K562 (cell line): Measurements from ENCODE around the gene NAT14. TPM values are rescaled to one million over a fixed set of nuclear protein-coding genes. Genes with fewer than 3 reads are reported as not detected.

Source experiments
- ATF4 ChIP-seq: fragments of 450-650 bp; formaldehyde crosslinking; IDR thresholded peaks from 2 replicates; pipeline ENCODE4 v1.4.0; 2022; ENCODE audit warnings: mild to moderate bottlenecking, moderate library complexity
- BDP1 ChIP-seq: IDR thresholded peaks from 3 replicates; pipeline ENCODE4 v1.6.1; 2011; ENCODE audit not compliant: insufficient read length, insufficient read depth
- CCNT2 ChIP-seq: IDR thresholded peaks from 2 replicates; pipeline ENCODE4 v1.6.1; 2011; ENCODE audit warnings: borderline replicate concordance, low read depth, mild to moderate bottlenecking, moderate library complexity, mixed read lengths, low read length; ENCODE audit not compliant: insufficient read length; ENCODE audit errors: extremely low read depth
- CHCHD3 ChIP-seq: fragments of 250-450 bp; sonication (Bioruptor Pico); IDR thresholded peaks from 2 replicates; pipeline ENCODE4 v2.1.2; 2022; ENCODE audit warnings: mild to moderate bottlenecking
- COPS2 ChIP-seq: fragments of 450-650 bp; conservative IDR thresholded peaks from 2 replicates; pipeline ENCODE4 v1.6.1; 2016; ENCODE audit warnings: mild to moderate bottlenecking, moderate library complexity
- CREB3 ChIP-seq: fragments of 450-650 bp; conservative IDR thresholded peaks from 2 replicates; pipeline ENCODE4 v1.6.1; 2016; ENCODE audit warnings: missing genetic modification characterization, low read depth, mild to moderate bottlenecking, missing compliant biosample characterization, moderate library complexity
- HSF4 ChIP-seq: fragments of 250-450 bp; sonication (Bioruptor Pico); IDR thresholded peaks from 2 replicates; pipeline ENCODE4 v2.1.2; 2022; ENCODE audit warnings: mild to moderate bottlenecking, moderate library complexity, borderline replicate concordance
- KLF16 ChIP-seq: IDR thresholded peaks from 2 replicates; pipeline ENCODE4 v1.6.1; 2016; ENCODE audit warnings: antibody characterized with exemption
- MXI1 ChIP-seq: IDR thresholded peaks from 2 replicates; pipeline ENCODE4 v1.6.1; 2011; ENCODE audit warnings: low read depth, mild to moderate bottlenecking, improper control_type of control experiment, low read length
- NR4A1 ChIP-seq, 2 experiments: fragments of 250-450 bp in 1 of 2; fragments of 450-650 bp in 1 of 2; sonication (Bioruptor Pico) in 1 of 2; IDR thresholded peaks; 2 replicates each; pipeline versions ENCODE4 v1.4.0 to v1.6.1; 2016 to 2020; ENCODE audit warnings: mild to moderate bottlenecking in 2 of 2, missing compliant biosample characterization in 1 of 2, missing genetic modification characterization in 1 of 2, moderate library complexity in 1 of 2
- ZBTB5 ChIP-seq: fragments of 450-650 bp; IDR thresholded peaks from 2 replicates; pipeline ENCODE4 v1.6.1; 2017; ENCODE audit warnings: antibody characterized with exemption
- ZNF224 ChIP-seq: sonication (generic); formaldehyde crosslinking; IDR thresholded peaks from 2 replicates; pipeline ENCODE4 v1.8.0; 2022; ENCODE audit warnings: mild to moderate bottlenecking, missing genetic modification reagents
- ZNF407 ChIP-seq: fragments of 450-650 bp; IDR thresholded peaks from 2 replicates; pipeline ENCODE4 v1.6.1; 2016; ENCODE audit warnings: low read depth
- ZNF699 ChIP-seq: fragments of 250-450 bp; sonication (Bioruptor Pico); IDR thresholded peaks from 2 replicates; pipeline ENCODE4 v1.8.0; 2021; ENCODE audit warnings: mild to moderate bottlenecking, moderate library complexity; ENCODE audit not compliant: insufficient replicate concordance
- polyA plus RNA-seq, 8 experiments: library from polyadenylated mRNA; depleted of rRNA in 4 of 8; stranded (reverse) in 5 of 8; unstranded in 3 of 8; fragments of >200 nt; fragmentation: Nextera tagmentation in 2 of 8; fragmentation: Illumina TruSeq in 1 of 8; extraction: Ambion mirVana in 2 of 8; extraction: Trizol in 1 of 8; gene quantifications; 2 replicates each; pipeline versions ENCODE4 v1.2.1 to v1.2.3, GENCODE V29; 2011 to 2014; ENCODE audit warnings: inconsistent platforms in 1 of 8, missing spikeins in 1 of 8
- total RNA-seq, 7 experiments: library from RNA; depleted of rRNA in 6 of 7; stranded (reverse); fragments of >200 nt in 6 of 7; fragmentation: Illumina TruSeq in 2 of 7; extraction: Trizol in 2 of 7; gene quantifications; 2 replicates each; pipeline versions ENCODE4 v1.2.1 to v1.2.3, GENCODE V29; 2011 to 2021; ENCODE audit warnings: low replicate concordance in 1 of 7

The NAT14 gene
- total and polyA plus RNA-seq, 9 of the 15 experiments (the other 6 are each of a cell fraction or from before 2014, with no cell fraction given), result 2.4 to 77.0 (median 26.7) TPM

GRCh38 chr19:55467236-55468053 lies 17.5 kb upstream of the NAT14 start (continued):
- no peak for TF ChIP-seq NR4A1 (CRISPR knock-in tag; IDR thresholded peaks at IDR 0.05)
- TF ChIP-seq NR4A1 (tag; IDR thresholded peaks at IDR 0.05), result peak; percentile 49; the same call in 1 of the 2 replicates
- TF ChIP-seq CREB3 (tag), result no peak
- 0 out of 2 replicates have a peak, but pooled peaks have one; percentile 64 for TF ChIP-seq HSF4 (CRISPR knock-in tag)
- no peak; the same call in 1 of the 2 replicates for TF ChIP-seq ZNF224 (CRISPR knock-in tag)
- TF ChIP-seq ZBTB5, result no peak
- TF ChIP-seq ZNF699 (CRISPR knock-in tag), result no peak
- no peak for TF ChIP-seq BDP1
- TF ChIP-seq KLF16, result peak; percentile 78
- TF ChIP-seq CCNT2, result peak; percentile 76
- no peak for TF ChIP-seq CHCHD3 (CRISPR knock-in tag)
- TF ChIP-seq MXI1, result no peak
- TF ChIP-seq ATF4, result peak; percentile 73
- TF ChIP-seq ZNF407, result 0 out of 2 replicates have a peak, but pooled peaks have one; percentile 21
- no peak for TF ChIP-seq COPS2
